GM13977 (cell line): ENCODE results near the gene RAMP1.

Experiments
- DNase-seq: peaks from one replicate; pipeline ENCODE4 v3.0.0; 2012; ENCODE audit warnings: low spot score
- in situ Hi-C: fragments of 300-500 bp; cut with MboI; formaldehyde crosslinking; loops from one replicate; pipeline ENCODE4 v1.12.0; 2022; ENCODE audit warnings: low sequenced_read_pairs, low pct_unique_long_range_greater_than_20kb, mixed read lengths, inconsistent platforms; ENCODE audit not compliant: unreplicated experiment
- TF ChIP-seq, protein P1 (sequence below): IDR thresholded peaks from 2 replicates; pipeline ENCODE4 v1.5.1; 2012; ENCODE audit warnings: mild to moderate bottlenecking, control low read depth; ENCODE audit not compliant: insufficient read depth; ENCODE audit errors: extremely low read depth, missing control alignments

The RAMP1 gene

DNA sequence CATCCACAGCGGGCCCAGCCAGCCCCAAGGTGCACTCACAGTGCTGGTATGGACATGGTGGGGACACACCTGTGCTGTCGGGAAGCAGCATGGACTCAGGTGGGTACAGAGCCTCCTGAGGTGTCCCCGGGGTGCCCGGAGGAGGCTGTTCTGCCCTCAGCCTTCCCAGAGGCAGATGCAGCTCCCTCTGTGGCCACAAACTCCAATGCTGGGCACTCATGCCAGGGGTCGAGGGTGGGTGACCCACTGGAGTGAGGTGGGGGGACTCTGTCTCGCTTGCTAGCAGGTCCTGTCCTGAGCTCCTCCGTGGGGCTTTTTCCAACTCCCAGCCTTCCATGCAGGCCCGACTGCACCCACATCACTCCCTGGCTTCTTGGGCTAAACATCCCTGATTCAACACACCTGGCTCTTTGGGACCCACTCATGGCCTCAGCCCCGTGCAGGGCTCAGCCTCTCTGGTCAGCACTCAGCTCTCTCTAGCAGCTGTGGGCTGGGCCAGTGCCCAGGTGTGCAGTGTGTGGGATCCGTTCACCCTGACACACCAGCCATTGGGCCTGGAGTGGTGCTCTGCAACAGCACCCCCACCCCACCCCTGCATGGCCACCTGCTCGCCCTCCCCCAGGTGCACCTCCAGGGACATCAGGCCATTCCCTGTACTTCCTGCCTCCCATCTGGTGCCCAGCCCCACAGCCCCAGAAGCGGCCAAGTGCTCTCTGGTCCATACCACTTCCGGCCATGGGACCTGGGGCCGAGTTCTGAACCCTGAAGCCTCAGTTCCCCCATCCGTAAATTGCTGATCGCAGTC, 16.0 kb downstream of the RAMP1 start:
- DNase-seq: no peak
- TF ChIP-seq, protein P1, sequence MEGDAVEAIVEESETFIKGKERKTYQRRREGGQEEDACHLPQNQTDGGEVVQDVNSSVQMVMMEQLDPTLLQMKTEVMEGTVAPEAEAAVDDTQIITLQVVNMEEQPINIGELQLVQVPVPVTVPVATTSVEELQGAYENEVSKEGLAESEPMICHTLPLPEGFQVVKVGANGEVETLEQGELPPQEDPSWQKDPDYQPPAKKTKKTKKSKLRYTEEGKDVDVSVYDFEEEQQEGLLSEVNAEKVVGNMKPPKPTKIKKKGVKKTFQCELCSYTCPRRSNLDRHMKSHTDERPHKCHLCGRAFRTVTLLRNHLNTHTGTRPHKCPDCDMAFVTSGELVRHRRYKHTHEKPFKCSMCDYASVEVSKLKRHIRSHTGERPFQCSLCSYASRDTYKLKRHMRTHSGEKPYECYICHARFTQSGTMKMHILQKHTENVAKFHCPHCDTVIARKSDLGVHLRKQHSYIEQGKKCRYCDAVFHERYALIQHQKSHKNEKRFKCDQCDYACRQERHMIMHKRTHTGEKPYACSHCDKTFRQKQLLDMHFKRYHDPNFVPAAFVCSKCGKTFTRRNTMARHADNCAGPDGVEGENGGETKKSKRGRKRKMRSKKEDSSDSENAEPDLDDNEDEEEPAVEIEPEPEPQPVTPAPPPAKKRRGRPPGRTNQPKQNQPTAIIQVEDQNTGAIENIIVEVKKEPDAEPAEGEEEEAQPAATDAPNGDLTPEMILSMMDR: no peak
- in situ Hi-C loops: no loop called here

DNA sequence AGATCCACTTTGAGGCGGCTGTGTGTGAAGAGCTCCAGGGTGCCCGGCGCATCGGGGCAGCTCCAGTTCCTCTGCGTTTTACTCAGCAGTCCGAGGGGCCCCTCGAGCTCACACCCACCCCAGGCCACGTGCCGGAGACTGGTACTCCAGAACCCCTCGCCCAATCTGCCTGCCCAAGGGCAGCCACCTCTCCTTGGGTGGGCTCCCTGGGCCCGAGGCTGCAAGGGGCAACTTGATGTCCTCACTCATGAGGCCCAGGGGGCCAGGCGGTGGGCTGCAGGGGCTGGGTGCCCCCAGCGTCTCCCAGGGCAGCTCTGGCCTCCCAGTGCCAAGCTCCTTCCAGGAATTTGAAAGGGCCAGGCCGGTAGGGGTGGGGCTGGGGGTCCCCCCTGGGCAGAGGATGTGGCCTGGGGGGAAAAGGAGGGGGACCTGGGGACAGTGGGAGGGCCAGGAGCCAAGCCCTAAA, 16.7 kb downstream of the RAMP1 start:
- in situ Hi-C loops: no loop called here
- TF ChIP-seq, protein P1: no peak
- DNase-seq: no peak

DNA sequence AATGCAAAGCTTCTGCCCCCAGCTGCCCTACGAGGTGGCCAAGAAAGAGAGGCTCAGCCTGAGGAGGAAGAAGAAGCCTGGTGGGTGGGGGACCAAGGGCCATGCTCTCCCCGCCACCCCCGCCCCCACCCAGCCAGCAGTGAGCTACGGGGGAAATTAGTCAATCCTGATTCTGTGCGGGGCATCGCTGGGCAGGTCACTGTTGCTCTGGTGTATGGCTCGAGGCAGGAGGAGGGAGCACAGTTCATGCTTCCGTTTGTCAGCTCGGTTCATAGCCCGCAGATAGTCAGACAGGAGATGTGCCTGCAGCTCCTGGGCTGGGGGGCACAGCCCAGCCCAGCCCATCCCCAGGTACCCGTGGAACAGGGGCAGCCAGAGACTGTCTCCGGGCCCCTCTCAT, 17.1 kb downstream of the RAMP1 start:
- in situ Hi-C loops: no loop called here
- TF ChIP-seq, protein P1: no peak
- no peak for DNase-seq

DNA sequence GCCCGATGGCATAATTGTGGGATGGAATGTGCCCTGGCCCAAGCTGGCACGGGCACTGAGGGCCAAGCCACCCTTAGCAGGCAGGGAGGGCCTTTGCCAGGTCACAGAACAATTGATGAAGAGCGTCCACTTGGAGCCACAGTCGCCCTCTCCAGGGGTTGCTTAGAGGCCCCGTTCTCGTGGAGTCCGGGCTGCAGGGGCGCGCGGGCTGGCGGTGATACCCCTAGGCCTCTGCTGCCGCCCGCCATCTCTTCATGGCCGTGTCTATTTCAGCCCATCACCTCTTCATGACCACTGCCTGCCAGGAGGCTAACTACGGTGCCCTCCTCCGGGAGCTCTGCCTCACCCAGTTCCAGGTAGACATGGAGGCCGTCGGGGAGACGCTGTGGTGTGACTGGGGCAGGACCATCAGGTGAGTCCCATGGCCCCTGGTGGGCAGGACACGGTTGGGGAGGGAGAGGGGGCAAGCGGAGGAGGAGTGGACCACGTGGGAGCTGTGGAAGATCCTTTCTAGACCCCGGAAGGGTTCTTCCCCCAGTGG, 17.6 kb downstream of the RAMP1 start:
- TF ChIP-seq, protein P1: no peak
- no peak for DNase-seq
- in situ Hi-C loops: no loop called here

DNA sequence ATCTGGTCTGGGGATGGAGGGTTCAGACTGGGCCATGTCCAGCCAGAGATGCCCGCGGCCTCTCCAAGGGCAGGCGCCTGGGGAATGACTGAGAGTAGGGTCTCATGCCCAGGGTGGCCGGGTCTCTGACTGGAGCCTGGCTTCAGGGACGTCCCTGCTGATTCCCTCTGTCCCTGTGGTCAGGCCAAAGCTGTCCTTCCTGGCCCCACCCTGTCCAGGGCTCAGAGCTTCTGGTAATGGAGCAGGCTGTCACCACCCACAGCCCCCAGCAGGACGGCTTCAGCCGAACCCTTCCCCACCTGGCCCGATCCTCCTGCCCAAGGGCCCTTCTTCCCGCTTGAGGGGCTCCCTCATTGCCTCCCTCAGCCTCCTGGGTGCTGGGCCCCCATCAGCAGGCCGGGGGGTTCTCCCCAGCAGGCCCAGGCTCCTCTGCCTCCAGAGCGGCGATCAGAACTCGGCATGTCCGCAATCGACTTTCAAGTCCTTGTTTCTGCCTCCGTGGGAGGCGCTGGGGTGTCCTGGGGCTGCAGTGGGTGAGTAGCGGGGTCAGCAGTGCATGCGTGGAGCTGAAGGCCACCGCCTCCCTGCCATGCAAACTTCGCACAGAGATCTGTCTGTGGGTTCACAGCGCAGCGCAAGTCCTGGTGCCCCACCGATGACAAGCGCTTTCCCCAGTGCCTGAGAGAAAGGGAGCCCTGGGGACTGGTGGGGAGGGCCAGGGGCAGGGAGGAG, 18.3 kb downstream of the RAMP1 start:
- in situ Hi-C loops: no loop called here
- no peak for DNase-seq
- TF ChIP-seq, protein P1: no peak

DNA sequence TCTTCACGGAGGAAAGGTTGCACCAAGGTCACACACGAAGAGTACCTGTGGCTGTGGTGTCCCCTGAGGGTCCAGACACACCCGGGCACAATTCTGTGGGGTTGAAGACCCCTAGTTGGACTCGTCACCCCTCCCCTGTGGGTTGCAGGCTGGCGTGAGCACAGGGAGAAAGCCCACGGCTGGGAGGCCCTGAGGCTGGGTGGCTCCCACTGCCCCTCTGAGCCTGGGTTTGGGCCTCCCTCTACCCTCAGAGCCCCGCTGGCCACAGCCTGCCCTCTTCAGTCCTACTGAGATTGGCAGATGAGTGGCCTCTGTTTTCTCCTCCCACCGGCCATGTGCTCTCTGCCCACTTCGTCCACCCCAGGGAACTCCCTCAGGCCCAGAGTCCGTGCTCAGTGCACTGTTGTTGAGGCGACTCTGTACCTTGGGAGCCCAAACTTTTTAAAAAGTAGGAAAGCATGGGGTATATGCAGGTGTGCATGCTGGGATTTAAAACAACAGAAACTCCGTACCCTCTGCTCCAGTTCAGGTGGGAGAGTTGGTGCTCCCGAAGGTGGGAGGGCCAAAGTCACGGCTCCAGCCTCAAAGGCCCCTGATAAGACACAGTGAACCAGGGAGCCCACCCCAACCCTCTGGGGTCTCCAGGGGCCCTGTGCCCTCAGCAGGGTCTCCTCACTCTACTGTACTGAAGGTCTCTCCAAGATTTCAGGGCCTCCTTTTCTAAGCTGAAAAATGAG, 19.1 kb downstream of the RAMP1 start:
- in situ Hi-C loops: no loop called here
- TF ChIP-seq, protein P1: no peak
- DNase-seq: no peak
